ENCODE results near the gene RASAL2. TPM values are rescaled to one million over a fixed set of nuclear protein-coding genes. Genes with fewer than 3 reads are reported as not detected.

RASAL2 gene
- total and polyA plus RNA-seq, 2 of the 4 experiments (the other 2 are of a cell fraction) = 13.1 to 20.6 TPM

DNA sequence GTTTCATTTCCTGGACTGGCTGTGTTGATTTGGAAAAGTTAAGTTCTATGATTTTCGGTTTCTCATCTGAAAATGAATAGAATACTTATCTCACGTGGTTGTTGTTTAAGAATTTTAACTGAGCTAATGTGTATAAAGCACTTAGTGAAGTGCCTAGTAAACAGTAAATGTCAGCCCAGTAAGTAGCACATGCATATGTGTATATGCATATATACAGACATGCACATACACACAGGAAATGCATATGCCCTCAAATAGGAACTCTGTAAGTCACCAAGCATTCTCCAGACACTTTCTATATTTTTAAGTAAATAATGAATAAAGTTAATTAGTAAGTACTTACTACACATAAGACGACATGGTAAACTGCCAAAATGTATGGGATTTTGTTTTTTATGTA, 274.3 kb downstream of the RASAL2 start:
- H2BK20ac ChIP-seq (ENCODE audit: low read depth, low read length) = no peak overlapping the region
- no peaks in the 10 kb centered on the region for H3K27me3 ChIP-seq (ENCODE audit: control insufficient read depth, insufficient read depth, low read length)
- H3K9ac ChIP-seq (ENCODE audit: low read depth, low read length) = no peak overlapping the region
- dilution Hi-C loops (cut with HindIII; ENCODE audit: low sequenced_read_pairs, unreplicated experiment) = no loop called here
- no peak overlapping the region for H4K91ac ChIP-seq (ENCODE audit: insufficient read depth, low read depth, low read length)
- no peak overlapping the region for H4K5ac ChIP-seq (ENCODE audit: low read depth, low read length)
- H2BK120ac ChIP-seq (ENCODE audit: low read depth, low read length) = no peak overlapping the region
- H2AK5ac ChIP-seq (ENCODE audit: low read depth, low read length) = no peak overlapping the region
- no peak overlapping the region for H3K4me3 ChIP-seq (ENCODE audit: insufficient read depth, low read depth, low read length)
- ChIA-PET POLR2A (ENCODE audit: unreplicated experiment) (no interaction called here), CTCF (no interaction called here)
- H4K8ac ChIP-seq (ENCODE audit: low read depth in 2 of 2, low read length in 2 of 2) = no peak overlapping the region
- H3K27ac ChIP-seq (ENCODE audit: insufficient read depth, low read length) = no peak overlapping the region
- no CpG with 5 or more reads among the region's 3 CpGs for WGBS, 2 experiments (ENCODE audit: extremely low coverage in 2 of 2, insufficient read length in 1 of 2)
- no peak overlapping the region for H3K18ac ChIP-seq (ENCODE audit: low read depth, low read length)
- BruUV-seq (replicated peaks) = no TSS peak
- in situ Hi-C loops (cut with MboI; ENCODE audit: low sequenced_read_pairs) = no loop called here
- H2AK9ac ChIP-seq (replicated peaks; ENCODE audit: low read depth, low read length, poor library complexity) = no peak overlapping the region
- peaks cover 6% of the 10 kb centered on the region; the same call in 1 of the 2 replicates for H3K9me1 ChIP-seq (ENCODE audit: insufficient read depth, low read length)
- no peak overlapping the region for H3K23ac ChIP-seq (ENCODE audit: low read depth, low read length)
- H3K4me2 ChIP-seq (ENCODE audit: low read depth, low read length) = peak overlapping the region; percentile 42; the same call in 1 of the 2 replicates
- DNase-seq (no peak), ATAC-seq (ENCODE audit: low read depth) (no peak)
- intact Hi-C loops (cut with micrococcal nuclease) = no loop called here
- no peak overlapping the region for H2AFZ ChIP-seq (replicated peaks; ENCODE audit: low read length, poor library complexity)
- H3K56ac ChIP-seq (ENCODE audit: extremely low read depth, insufficient read depth, low read length) = no peak overlapping the region
- H3K4me1 ChIP-seq (ENCODE audit: control insufficient read depth, insufficient read depth, low read length) = peaks cover 5% of the 10 kb centered on the region; the same call in 1 of the 2 replicates
- H2BK5ac ChIP-seq (ENCODE audit: low read depth, low read length, poor library complexity, severe bottlenecking) = no peak overlapping the region
- peaks cover 7 to 29% of the 10 kb centered on the region in 2 experiments for H3K79me1 ChIP-seq (ENCODE audit: low read depth in 1 of 2, low read length in 2 of 2)
- H3K36me3 ChIP-seq (ENCODE audit: control insufficient read depth, insufficient read depth, low read length) = no peaks in the 10 kb centered on the region
- H3K14ac ChIP-seq (replicated peaks; ENCODE audit: low read depth, low read length) = no peak overlapping the region
- no peaks in the 10 kb centered on the region for H4K20me1 ChIP-seq (ENCODE audit: insufficient read depth, low read length)
- no peak overlapping the region for H3K4ac ChIP-seq (ENCODE audit: low read depth, low read length)
- no peak overlapping the region for H2BK15ac ChIP-seq (ENCODE audit: low read depth, low read length)
- H3K9me3 ChIP-seq (ENCODE audit: control insufficient read depth, insufficient read depth, low read length) = no peaks in the 10 kb centered on the region
- TF ChIP-seq ELK1 (IDR thresholded peaks at IDR 0.05; ENCODE audit: borderline replicate concordance, low read depth, low read length) (no peak), MAFK (IDR thresholded peaks at IDR 0.05; ENCODE audit: low read depth, low read length) (no peak), CTCF (conservative IDR thresholded peaks at IDR 0.05; ENCODE audit: low read depth, low read length) (no peak), FOS (IDR thresholded peaks at IDR 0.05; ENCODE audit: low read depth, low read length) (no peak)
